NCI-H2171 (cell line): Measurements from ENCODE around the gene PEX19.
A peak's percentile ranks its signal among the peaks of the same experiment; 100 is the strongest.
"Not testable (repeated sequence)": the region's sequence is repeated elsewhere in the genome, so short reads cannot be mapped to it uniquely, and the experiment has no call there.

Source experiments
- DNase-seq: peaks from one replicate; lab custom pipeline; 2025; lab: John Stamatoyannopoulos, UW

Gene PEX19

GRCh38 chr1:160284782-160285344, at the start of gene PEX19:
Gene PEX19, minus strand, starts transcription at chr1:160285133. Its CDS starts 9 bp downstream, at chr1:160285124.
- peak; percentile 87 for DNase-seq

- no peak for DNase-seq
Observed at GRCh38 chr1:160332516-160332915, 47.6 kb upstream of the PEX19 start.

GRCh38 chr1:160330119-160330518, 45.2 kb upstream of the PEX19 start:
- no peak for DNase-seq

GRCh38 chr1:160328184-160328583, 43.3 kb upstream of the PEX19 start:
- no peak for DNase-seq

GRCh38 chr1:160326418-160326817, 41.5 kb upstream of the PEX19 start:
- DNase-seq = no peak

GRCh38 chr1:160325252-160325651, 40.3 kb upstream of the PEX19 start:
- DNase-seq = no peak

- DNase-seq = no peak
Observed at GRCh38 chr1:160322831-160323230, 37.9 kb upstream of the PEX19 start.

GRCh38 chr1:160315359-160315758, 30.4 kb upstream of the PEX19 start:
- no peak for DNase-seq

- no peak for DNase-seq
Observed at GRCh38 chr1:160309571-160309970, 24.6 kb upstream of the PEX19 start.

- no peak for DNase-seq
Observed at GRCh38 chr1:160309185-160309557, 24.2 kb upstream of the PEX19 start.

GRCh38 chr1:160308451-160309184, 23.7 kb upstream of the PEX19 start:
- DNase-seq = no peak

GRCh38 chr1:160307118-160307791, 22.3 kb upstream of the PEX19 start:
- DNase-seq = no peak

GRCh38 chr1:160300173-160300572, 15.2 kb upstream of the PEX19 start:
- DNase-seq = no peak

GRCh38 chr1:160296036-160296435, 11.1 kb upstream of the PEX19 start:
- no peak for DNase-seq

- DNase-seq = no peak
Observed at GRCh38 chr1:160293020-160293968, 8.4 kb upstream of the PEX19 start.

GRCh38 chr1:160291248-160292220, 6.6 kb upstream of the PEX19 start:
- peak; percentile 47 for DNase-seq

GRCh38 chr1:160287769-160288168, 2.8 kb upstream of the PEX19 start:
- DNase-seq = not testable (repeated sequence)

GRCh38 chr1:160285506-160285905, 573 bp upstream of the PEX19 start:
- no peak for DNase-seq

GRCh38 chr1:160284220-160284781, 632 bp downstream of the PEX19 start:
- no peak for DNase-seq

GRCh38 chr1:160282807-160283206, 2.1 kb downstream of the PEX19 start:
- DNase-seq = no peak

- DNase-seq = no peak
Observed at GRCh38 chr1:160277987-160278386, 6.9 kb downstream of the PEX19 start.
